Stimulated activated CD4-positive, alpha-beta T cell treated with anti-CD3 and anti-CD28 coated beads, Interleukin-15, amount 100 ng/mL, for 1 hour (primary cell): ENCODE data around the gene LNX2.

Source experiments
- DNase-seq, 2 donors: peaks; one replicate each; pipeline ENCODE4 v3.0.0-alpha.2; 2020; ENCODE audit warnings: low read depth in 1 of 2, low spot score in 1 of 2

The LNX2 gene

GRCh38 chr13:27508802-27509201 lies 111.5 kb downstream of the LNX2 start:
- no peak for DNase-seq

- no peak for DNase-seq
Measured at GRCh38 chr13:27505792-27506191, 114.5 kb downstream of the LNX2 start.

GRCh38 chr13:27504868-27505194 lies 115.5 kb downstream of the LNX2 start:
- DNase-seq = no peak

GRCh38 chr13:27504128-27504867 lies 116.0 kb downstream of the LNX2 start:
- DNase-seq = no peak

GRCh38 chr13:27500806-27501534 lies 119.4 kb downstream of the LNX2 start:
- DNase-seq = no peak

GRCh38 chr13:27497563-27498230 lies 122.6 kb downstream of the LNX2 start:
- no peak for DNase-seq

GRCh38 chr13:27496536-27497273 lies 123.6 kb downstream of the LNX2 start:
- no peak for DNase-seq

GRCh38 chr13:27496006-27496405 lies 124.3 kb downstream of the LNX2 start:
- no peak for DNase-seq
